GM19452 (cell line): ENCODE results near the gene GPR15LG.
"Not testable (repeated sequence)": the region's sequence is repeated elsewhere in the genome, so short reads cannot be mapped to it uniquely, and the experiment has no call there.

Source experiments
- ATAC-seq: cut with Tn5 transposase; IDR thresholded peaks from one replicate; pipeline ENCODE4 v1.9.1; 2021; ENCODE audit not compliant: unreplicated experiment

Gene GPR15LG

GRCh38 chr10:84164442-84164841 lies 9.2 kb upstream of the GPR15LG start:
- no peak for ATAC-seq

DNA sequence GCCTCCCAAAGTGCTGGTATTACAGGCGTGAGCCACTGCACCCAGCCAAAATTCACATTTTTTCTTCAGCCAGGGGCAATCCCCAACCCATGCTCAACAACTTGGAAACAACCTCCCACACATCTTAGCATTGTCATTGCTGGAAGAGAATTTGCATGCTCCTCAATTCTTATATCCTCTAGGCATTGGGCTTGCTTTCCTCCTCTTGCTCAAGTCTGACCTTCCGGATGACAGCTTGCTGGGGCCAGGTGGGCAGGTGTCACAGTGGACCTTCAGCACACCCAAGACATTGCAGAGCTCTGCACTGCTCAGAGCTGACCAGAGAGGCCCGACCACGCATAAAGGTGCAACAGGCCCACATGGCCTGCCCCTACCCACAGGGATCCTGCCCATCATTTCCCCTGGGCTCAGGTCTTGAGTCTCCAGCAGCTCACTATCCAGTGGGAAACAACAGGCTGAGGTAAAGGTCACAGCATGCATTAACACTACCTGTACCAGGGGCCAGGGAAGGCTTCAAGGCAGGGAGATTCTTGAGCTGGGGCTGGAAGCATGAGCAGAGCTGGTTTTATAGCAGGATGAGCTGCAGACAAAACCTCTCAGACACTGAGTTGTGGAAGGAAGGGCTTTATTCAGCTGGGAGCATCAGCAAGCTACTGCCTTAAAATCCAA lies 6.8 kb upstream of the GPR15LG start:
- peak; percentile 38 for ATAC-seq

DNA sequence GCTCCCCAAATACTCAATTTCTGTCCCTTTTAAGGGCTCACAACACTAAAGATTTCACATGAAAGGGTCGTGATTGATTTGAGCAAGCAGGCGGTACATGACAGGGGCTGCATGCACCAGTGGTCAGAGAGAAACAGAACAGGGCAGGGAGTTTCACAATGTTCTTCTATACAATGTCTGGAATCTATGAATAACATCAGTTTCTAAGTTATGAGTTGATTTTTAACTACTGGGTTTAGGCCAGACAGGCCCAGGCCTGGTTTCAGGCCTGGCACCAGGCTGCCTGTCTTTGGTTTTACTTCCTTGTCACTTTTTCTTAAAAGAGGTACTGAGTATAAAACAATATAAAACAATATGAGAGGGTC lies 6.3 kb upstream of the GPR15LG start:
- peak; percentile 11 for ATAC-seq

- not testable (repeated sequence) for ATAC-seq
Measured at GRCh38 chr10:84168382-84168781, 5.2 kb upstream of the GPR15LG start.

DNA sequence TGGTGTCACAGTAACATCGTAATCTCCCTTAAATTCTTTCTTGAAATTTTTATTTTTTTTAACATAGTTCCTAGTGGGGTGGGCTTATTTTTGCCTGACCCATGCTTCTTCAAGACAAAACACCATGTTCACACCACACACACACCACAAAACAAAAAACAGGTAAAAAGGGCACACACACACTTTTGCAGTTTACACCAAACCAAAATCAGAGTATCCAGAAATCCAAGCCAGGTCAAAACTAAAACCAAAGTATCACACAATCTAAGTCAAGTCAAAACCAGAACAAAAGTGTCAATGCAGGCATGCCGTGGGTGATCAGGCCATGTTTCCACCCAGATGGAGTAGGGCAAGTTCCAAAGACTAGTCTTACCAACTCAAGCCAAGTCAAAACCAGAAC lies 2.4 kb upstream of the GPR15LG start:
- ATAC-seq = not testable (repeated sequence)

GRCh38 chr10:84171700-84172466 lies 1.7 kb upstream of the GPR15LG start:
- peak; percentile 34 for ATAC-seq

DNA sequence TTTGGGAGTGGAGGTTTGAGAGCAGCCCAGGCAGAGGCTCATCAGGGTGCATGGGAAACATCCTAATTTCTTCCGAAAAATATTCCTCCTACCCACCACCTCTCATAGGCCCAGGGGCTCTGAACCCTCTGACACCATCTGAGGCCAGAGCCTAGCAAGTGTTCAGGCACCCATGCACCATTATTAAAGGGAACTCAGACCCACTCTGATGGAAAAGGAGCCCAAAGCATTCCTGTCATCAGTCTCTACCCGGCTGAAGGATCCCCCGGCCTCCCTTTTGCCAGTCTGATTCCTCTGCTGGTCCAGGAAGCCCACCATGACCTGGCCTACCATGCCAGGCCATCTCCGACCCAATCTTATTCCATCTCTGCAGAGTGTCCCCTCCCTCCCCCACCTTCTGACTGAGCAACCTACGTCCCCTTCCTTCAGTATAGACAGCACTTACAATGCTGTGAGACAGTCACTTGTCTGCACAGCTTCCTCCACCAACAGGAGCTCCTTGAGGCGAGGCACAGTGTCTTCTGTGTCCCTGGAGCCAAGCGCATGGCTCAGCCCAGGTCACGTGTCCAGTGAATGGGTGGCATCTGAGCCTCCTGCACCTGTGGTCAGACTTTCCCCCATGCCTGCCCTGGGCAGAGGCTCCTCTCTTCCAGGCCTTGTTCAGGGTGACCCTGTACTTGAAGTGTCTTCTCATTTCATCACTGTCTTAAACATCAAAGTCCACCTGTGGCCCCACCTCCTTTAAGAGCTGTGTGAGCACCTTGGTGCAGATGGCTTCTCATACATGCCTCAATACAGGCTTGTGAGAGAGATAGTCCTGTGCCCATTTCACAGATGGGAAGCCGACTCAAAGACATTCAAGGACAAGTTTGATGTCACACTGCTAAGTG lies 889 bp upstream of the GPR15LG start:
- peak; percentile 64 for ATAC-seq

DNA sequence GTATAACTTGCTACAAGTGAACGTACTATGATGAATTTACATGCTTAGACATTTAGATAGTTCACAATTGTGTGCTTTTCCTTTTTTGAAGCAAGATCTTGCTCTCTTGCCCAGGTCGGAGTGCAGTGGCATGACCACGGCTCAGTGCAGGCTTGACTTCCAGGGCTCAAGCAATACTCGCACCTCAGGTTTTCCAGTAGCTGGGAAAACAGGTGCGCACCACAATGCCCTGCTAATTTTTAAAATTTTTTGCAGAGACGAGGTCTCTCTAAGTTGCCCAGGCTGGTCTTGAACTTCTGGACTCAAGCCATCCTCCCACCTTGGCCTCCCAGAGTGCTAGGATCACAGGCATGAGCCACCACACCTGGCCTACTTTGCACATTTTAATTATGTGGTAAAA lies 1.8 kb downstream of the GPR15LG start:
- ATAC-seq = no peak

- no peak for ATAC-seq
Measured at GRCh38 chr10:84176351-84176750, 2.8 kb downstream of the GPR15LG start.

DNA sequence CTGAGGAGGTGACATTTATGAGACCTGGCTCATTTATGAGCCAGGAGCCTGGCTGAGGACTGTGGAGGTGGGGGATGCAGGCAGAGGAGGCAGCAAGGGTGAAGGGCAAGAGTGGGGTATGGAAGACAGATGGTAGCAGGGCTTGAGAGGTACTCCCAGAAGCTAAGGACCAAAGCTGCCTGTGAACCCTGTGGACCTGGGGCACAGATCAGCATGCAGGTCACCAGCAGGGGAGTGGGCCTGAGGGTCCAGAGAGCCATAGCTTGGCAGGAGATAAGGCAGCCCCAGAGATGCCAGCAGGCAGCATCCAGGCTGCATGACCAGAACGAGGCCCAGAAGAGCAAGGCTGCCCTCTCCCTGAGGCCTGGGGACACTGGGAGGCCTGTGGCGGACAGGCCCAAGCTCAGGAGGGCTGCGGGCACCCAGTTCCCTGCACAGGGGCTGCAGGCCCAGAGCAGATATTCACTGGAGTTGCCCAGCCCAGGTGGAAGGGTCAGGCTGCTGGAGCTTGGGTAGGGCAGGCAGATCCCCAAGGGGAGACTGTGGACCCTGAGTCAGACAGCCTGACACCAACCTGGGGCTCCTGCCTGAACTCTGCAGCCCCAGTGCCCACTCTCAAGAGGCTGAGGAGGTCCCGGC lies 3.4 kb downstream of the GPR15LG start:
- ATAC-seq = no peak

- peak; percentile 46 for ATAC-seq
Measured at GRCh38 chr10:84177541-84178141, 4.0 kb downstream of the GPR15LG start.

GRCh38 chr10:84178160-84178609 lies 4.6 kb downstream of the GPR15LG start:
- ATAC-seq = no peak

GRCh38 chr10:84179059-84179710 lies 5.6 kb downstream of the GPR15LG start:
- ATAC-seq = peak; percentile 86

- ATAC-seq = not testable (repeated sequence)
Measured at GRCh38 chr10:84180386-84180785, 6.8 kb downstream of the GPR15LG start.

DNA sequence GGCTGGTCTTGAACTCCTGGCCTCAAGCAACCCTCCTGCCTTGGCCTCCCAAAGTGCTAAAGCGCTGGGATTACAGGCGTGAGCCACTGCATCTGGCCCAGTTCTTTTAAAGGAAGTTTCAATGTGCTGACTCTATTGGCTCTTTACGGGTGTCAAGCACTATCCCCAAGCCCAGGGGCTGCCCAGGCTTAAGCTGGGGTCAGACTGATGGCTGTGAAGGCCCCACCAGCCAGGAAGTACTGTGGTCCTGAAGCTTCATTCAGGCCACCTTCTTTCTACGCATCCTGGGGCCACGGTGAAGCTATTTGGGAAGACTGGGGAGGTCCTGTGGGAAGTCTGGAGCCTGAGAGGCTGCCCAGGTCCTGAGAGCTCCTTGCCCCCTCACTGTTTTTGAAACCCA lies 8.0 kb downstream of the GPR15LG start:
- ATAC-seq = no peak

DNA sequence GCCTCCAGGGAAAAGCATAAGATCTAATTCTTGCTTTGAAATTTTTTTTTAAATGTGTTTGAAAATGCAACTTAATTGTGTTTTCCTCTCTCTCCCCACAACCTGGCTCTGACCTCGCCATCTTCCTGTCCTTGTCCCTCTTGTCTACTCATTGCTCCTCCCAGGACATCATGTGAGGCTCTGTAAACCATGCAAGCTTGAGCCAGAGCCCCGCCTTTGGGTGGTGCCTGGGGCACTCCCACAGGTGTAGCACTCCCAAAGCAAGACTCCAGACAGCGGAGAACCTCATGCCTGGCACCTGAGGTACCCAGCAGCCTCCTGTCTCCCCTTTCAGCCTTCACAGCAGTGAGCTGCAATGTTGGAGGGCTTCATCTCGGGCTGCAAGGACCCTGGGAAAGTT lies 10.9 kb downstream of the GPR15LG start:
- no peak for ATAC-seq

GRCh38 chr10:84185526-84186175 lies 12.1 kb downstream of the GPR15LG start:
- ATAC-seq = no peak

DNA sequence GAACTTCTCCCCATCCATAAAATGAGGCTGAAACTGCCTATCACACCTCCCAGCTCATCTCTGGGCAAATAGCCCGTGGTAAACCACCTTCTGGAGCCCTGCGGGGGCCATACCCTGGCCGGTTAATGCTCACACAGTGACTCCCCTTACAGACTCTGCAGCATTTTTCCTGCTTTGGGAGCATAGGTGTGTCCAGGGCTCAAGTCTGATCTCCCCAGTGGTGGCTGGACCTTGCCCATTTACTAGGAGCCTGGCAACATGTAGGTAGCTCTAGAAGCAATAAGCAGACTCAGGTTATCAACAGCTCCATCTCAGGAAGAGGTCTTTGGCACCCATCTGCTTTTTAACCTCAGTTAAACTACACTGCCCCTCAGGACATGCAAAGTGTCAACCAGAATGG lies 15.2 kb downstream of the GPR15LG start:
- no peak for ATAC-seq

DNA sequence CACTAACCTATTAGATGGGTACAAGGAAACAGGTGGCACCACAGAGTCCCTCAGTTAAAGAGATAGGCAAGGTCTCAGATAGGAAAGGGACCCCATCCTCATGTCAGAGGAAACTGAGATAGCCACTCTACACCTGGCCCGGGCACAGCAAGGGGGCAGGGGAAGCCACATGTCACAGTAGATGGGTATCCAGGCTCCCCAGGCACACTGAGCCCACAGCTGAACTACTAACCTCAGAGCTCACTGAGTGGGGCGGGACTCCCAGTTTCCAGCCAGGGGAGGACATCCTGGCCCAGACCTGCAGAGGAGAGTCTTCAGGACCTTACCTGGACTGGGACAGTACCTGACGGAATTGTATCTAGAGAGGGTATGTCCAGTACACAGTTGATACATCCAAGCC lies 17.0 kb downstream of the GPR15LG start:
- no peak for ATAC-seq

DNA sequence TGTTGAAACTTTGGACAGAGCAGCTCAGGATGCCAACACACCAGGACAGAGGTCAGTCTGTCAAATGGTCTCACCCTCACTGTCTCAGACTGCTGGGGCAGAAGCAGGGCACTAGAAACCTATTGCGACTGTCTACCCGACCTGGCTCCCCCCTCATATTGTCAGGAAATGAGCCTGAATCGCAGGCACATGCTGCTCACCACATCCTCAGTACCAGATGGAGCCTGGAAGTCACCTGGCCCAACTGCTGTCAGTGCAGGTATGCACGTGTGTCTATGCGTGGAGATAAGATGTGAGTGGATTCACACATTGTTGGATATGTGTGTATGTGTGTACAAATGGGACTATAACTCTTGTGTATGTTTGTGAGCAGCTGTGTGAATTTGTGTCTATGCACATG lies 17.5 kb downstream of the GPR15LG start:
- no peak for ATAC-seq
